Brain microvascular endothelial cell (primary cell): ENCODE measurements around the gene BPTF.
"Not testable (repeated sequence)": the region's sequence is repeated elsewhere in the genome, so short reads cannot be mapped to it uniquely, and the experiment has no call there.

Experiments used
- DNase-seq: peaks from one replicate; pipeline ENCODE4 v3.0.0-alpha.2; 2020
- H3K27ac ChIP-seq: fragments of 250-450 bp; sonication (Bioruptor Pico); 2 replicates; pipeline ENCODE4 v1.5.1; 2020; ENCODE audit warnings: mild to moderate bottlenecking, moderate library complexity
- H3K27me3 ChIP-seq: fragments of 250-450 bp; sonication (Bioruptor Pico); replicated peaks from 2 replicates; pipeline ENCODE4 v1.5.1; 2020; ENCODE audit warnings: mild to moderate bottlenecking
- H3K36me3 ChIP-seq: fragments of 250-450 bp; sonication (Bioruptor Pico); replicated peaks from 2 replicates; pipeline ENCODE4 v1.5.1; 2020; ENCODE audit warnings: mild to moderate bottlenecking
- H3K4me3 ChIP-seq: 2 replicates; pipeline ENCODE4 v1.5.1; 2011; ENCODE audit warnings: low read depth, mild to moderate bottlenecking, control low read depth, low read length, moderate library complexity
- CTCF ChIP-seq: IDR thresholded peaks from 2 replicates; pipeline ENCODE4 v1.5.1; 2011; ENCODE audit warnings: low read depth, mild to moderate bottlenecking, moderate library complexity, low read length, control low read depth, inconsistent platforms; ENCODE audit errors: missing control alignments
- in situ Hi-C: cut with HindIII; loops from 2 replicates; pipeline ENCODE4 v1.10.0; 2017; ENCODE audit warnings: low sequenced_read_pairs, low pct_ligation_motif_present

BPTF gene

DNA sequence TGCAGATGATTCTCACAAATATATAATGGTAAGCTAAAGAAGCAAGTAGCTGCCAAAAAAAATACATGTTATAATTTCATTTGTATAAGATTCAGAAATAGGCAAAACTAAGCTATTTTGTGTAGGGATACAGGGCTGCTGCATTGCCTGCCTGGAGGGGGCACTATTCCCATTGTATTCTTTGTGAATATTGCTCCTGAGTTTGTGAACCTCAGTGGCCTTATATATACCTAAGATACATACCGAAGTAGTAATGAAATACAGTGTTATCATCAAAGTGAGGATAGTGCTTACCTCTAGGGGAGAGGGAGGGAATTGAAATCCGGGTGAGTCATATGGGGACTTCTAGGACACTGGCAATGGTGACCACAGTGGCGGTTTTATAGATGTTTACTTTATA lies 117.5 kb downstream of the BPTF start:
- DNase-seq = no peak
- Histone ChIP-seq H3K36me3 (peaks cover 56% of the 10 kb centered on the region), H3K27ac (no peak overlapping the region), H3K27me3 (no peaks in the 10 kb centered on the region), H3K4me3 (no peak overlapping the region)
- TF ChIP-seq CTCF = peak; percentile 68
- in situ Hi-C loops = no loop called here

- Histone ChIP-seq H3K4me3 (no peak overlapping the region), H3K27ac (no peak overlapping the region), H3K27me3 (no peaks in the 10 kb centered on the region), H3K36me3 (peaks cover 68% of the 10 kb centered on the region)
- no peak for TF ChIP-seq CTCF
- no peak for DNase-seq
- in situ Hi-C loops = no loop called here
Observed at GRCh38 chr17:67944035-67944434, 118.7 kb downstream of the BPTF start.

- H3K27me3 ChIP-seq = no peaks in the 10 kb centered on the region
- in situ Hi-C loops = no loop called here
- H3K36me3 ChIP-seq = peaks cover 59% of the 10 kb centered on the region
- TF ChIP-seq CTCF = no peak
- DNase-seq = no peak
- H3K4me3 ChIP-seq = no peak overlapping the region
- no peak overlapping the region for H3K27ac ChIP-seq
Observed at GRCh38 chr17:67946513-67946912, 121.2 kb downstream of the BPTF start.

DNA sequence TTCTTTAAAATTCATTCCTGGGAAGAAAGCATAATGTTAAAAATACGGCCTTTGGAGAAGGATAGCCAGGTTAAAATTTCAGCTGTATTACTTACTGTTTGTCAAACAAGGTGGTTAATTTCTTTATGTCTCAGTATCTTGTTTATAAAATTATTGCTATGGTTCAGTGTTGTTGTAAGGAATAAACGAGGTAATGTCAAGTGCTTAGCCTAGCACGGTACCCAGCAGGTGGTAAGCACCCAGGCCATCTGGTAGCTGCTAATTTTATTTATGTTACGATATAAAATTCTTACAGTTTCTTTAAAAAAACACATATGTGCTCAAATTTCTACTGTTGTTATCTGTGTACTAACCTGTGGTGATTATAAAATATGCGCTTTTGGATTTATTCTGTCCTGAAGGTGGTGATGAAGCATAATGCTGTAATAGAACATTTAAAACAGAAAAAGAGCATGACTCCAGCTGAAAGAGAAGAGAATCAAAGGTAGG lies 122.1 kb downstream of the BPTF start:
- Histone ChIP-seq H3K36me3 (peaks cover 56% of the 10 kb centered on the region), H3K27me3 (no peaks in the 10 kb centered on the region), H3K4me3 (no peak overlapping the region), H3K27ac (no peak overlapping the region)
- no peak for DNase-seq
- in situ Hi-C loops = no loop called here
- no peak for TF ChIP-seq CTCF

DNA sequence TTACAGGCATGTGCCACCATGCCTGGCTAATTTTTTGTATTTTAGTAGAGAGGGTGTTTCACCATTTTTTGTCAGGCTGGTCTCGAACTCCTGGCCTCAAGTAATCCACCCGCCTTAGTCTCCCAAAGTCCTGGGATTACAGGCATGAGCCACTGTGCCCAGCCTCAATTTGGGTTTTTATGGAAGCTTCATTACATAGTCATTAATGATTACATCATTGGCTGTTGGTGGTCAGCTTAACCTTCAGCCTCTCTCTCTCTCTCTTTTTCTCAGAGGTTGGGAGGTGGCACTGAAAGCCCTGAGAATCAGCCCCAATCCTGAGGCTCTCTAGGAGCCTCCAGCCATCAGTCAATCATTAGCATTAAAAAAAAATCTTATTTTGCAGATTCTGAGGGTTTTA lies 125.6 kb downstream of the BPTF start:
- no peak for TF ChIP-seq CTCF
- no peak overlapping the region for H3K27ac ChIP-seq
- in situ Hi-C loops = no loop called here
- H3K27me3 ChIP-seq = no peaks in the 10 kb centered on the region
- no peak for DNase-seq
- peaks cover 31% of the 10 kb centered on the region for H3K36me3 ChIP-seq
- no peak overlapping the region for H3K4me3 ChIP-seq

- Histone ChIP-seq H3K27ac (no peak overlapping the region), H3K36me3 (peaks cover 13% of the 10 kb centered on the region)
- in situ Hi-C loops = no loop called here
Observed at GRCh38 chr17:67959510-67959909, 134.2 kb downstream of the BPTF start.

GRCh38 chr17:67960276-67960675 lies 135.0 kb downstream of the BPTF start:
- H3K36me3 ChIP-seq = peaks cover 16% of the 10 kb centered on the region
- in situ Hi-C loops, DNase-seq, H3K27ac ChIP-seq, H3K4me3 ChIP-seq, H3K27me3 ChIP-seq: not testable (repeated sequence)

More at GRCh38 chr17:67959510-67959909, 134.2 kb downstream of the BPTF start:
- no peak for TF ChIP-seq CTCF
- no peak for DNase-seq
- Histone ChIP-seq H3K4me3 (no peak overlapping the region), H3K27me3 (no peaks in the 10 kb centered on the region)

GRCh38 chr17:67962156-67962555 lies 136.9 kb downstream of the BPTF start:
- DNase-seq, H3K27ac ChIP-seq, H3K4me3 ChIP-seq, H3K27me3 ChIP-seq, in situ Hi-C loops: not testable (repeated sequence)
- H3K36me3 ChIP-seq = peaks cover 31% of the 10 kb centered on the region
